ENCODE measurements around the gene CYLD.

DNA sequence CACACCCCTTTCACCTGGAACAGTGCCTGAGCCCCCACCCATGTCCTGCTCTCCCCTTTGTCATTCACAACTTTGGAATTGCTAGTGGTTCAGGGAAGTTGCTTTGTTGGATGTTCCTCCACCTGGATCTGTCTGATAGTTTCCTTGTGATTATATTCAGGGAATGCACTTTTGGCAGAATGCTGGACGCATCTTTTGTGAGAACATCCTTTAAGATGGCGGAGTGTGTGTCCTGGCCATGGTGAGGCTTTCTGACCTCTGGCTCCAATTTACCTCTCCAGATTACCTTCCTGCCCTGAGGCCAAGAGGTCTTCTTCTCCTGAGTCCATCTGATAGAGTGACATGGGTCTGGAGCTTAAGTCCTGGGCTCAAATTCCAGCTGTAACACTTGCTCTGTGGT lies 104.6 kb downstream of the CYLD start:
- TF ChIP-seq ZNF791 (tag by site-specific recombination; IDR thresholded peaks at IDR 0.05), result no peak
- TF ChIP-seq, protein P1, sequence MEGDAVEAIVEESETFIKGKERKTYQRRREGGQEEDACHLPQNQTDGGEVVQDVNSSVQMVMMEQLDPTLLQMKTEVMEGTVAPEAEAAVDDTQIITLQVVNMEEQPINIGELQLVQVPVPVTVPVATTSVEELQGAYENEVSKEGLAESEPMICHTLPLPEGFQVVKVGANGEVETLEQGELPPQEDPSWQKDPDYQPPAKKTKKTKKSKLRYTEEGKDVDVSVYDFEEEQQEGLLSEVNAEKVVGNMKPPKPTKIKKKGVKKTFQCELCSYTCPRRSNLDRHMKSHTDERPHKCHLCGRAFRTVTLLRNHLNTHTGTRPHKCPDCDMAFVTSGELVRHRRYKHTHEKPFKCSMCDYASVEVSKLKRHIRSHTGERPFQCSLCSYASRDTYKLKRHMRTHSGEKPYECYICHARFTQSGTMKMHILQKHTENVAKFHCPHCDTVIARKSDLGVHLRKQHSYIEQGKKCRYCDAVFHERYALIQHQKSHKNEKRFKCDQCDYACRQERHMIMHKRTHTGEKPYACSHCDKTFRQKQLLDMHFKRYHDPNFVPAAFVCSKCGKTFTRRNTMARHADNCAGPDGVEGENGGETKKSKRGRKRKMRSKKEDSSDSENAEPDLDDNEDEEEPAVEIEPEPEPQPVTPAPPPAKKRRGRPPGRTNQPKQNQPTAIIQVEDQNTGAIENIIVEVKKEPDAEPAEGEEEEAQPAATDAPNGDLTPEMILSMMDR (tag by site-specific recombination; IDR thresholded peaks at IDR 0.05), result no peak
- TF ChIP-seq ZBTB20 (tag by site-specific recombination; IDR thresholded peaks at IDR 0.05), result no peak
- TF ChIP-seq ZNF324 (tag by site-specific recombination; IDR thresholded peaks at IDR 0.05), result no peak
- no peak for TF ChIP-seq ZNF624 (tag by site-specific recombination; IDR thresholded peaks at IDR 0.05)
- TF ChIP-seq IKZF3 (tag by site-specific recombination; IDR thresholded peaks at IDR 0.05), result no peak
- no peak for TF ChIP-seq ZBTB8A (tag by site-specific recombination; IDR thresholded peaks at IDR 0.05)
- TF ChIP-seq, protein P2, sequence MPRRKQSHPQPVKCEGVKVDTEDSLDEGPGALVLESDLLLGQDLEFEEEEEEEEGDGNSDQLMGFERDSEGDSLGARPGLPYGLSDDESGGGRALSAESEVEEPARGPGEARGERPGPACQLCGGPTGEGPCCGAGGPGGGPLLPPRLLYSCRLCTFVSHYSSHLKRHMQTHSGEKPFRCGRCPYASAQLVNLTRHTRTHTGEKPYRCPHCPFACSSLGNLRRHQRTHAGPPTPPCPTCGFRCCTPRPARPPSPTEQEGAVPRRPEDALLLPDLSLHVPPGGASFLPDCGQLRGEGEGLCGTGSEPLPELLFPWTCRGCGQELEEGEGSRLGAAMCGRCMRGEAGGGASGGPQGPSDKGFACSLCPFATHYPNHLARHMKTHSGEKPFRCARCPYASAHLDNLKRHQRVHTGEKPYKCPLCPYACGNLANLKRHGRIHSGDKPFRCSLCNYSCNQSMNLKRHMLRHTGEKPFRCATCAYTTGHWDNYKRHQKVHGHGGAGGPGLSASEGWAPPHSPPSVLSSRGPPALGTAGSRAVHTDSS (tag by site-specific recombination; IDR thresholded peaks at IDR 0.05), result no peak

All from HEK293 (cell line).